ENCODE data around the gene SLC10A7. TPM values are rescaled to one million over a fixed set of nuclear protein-coding genes. Genes with fewer than 3 reads are reported as not detected.

SLC10A7 gene, protein sequence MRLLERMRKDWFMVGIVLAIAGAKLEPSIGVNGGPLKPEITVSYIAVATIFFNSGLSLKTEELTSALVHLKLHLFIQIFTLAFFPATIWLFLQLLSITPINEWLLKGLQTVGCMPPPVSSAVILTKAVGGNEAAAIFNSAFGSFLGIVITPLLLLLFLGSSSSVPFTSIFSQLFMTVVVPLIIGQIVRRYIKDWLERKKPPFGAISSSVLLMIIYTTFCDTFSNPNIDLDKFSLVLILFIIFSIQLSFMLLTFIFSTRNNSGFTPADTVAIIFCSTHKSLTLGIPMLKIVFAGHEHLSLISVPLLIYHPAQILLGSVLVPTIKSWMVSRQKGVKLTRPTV
- 11.8 TPM for total RNA-seq (ENCODE audit: unreplicated experiment)
- long read RNA-seq, partial matches to known transcripts: 1 of 2 reads
- long read RNA-seq, other reads (novel, unspliced or antisense): 0 of 2 reads

GRCh38 chr4:146521541-146522097 is at the start of gene SLC10A7:
SLC10A7 (minus strand) TSS chr4:146521940; CDS start chr4:146521717, 223 bp downstream.
- peak; percentile 69 for DNase-seq (ENCODE audit: low spot score)
- Mint-ChIP-seq H3K27ac (ENCODE audit: unreplicated experiment) (peak within 1 kb of the TSS; percentile 62), H3K27me3 (ENCODE audit: unreplicated experiment) (peaks cover 1% of the 10 kb centered on the region), H3K36me3 (ENCODE audit: low read depth, unreplicated experiment) (no peaks in the 10 kb centered on the region), H3K4me3 (ENCODE audit: unreplicated experiment) (no peak within 1 kb of the TSS), H3K9me3 (ENCODE audit: unreplicated experiment) (no peaks in the 10 kb centered on the region), H3K4me1 (ENCODE audit: unreplicated experiment) (peaks cover 7% of the 10 kb centered on the region)
- TF ChIP-seq, protein P1, sequence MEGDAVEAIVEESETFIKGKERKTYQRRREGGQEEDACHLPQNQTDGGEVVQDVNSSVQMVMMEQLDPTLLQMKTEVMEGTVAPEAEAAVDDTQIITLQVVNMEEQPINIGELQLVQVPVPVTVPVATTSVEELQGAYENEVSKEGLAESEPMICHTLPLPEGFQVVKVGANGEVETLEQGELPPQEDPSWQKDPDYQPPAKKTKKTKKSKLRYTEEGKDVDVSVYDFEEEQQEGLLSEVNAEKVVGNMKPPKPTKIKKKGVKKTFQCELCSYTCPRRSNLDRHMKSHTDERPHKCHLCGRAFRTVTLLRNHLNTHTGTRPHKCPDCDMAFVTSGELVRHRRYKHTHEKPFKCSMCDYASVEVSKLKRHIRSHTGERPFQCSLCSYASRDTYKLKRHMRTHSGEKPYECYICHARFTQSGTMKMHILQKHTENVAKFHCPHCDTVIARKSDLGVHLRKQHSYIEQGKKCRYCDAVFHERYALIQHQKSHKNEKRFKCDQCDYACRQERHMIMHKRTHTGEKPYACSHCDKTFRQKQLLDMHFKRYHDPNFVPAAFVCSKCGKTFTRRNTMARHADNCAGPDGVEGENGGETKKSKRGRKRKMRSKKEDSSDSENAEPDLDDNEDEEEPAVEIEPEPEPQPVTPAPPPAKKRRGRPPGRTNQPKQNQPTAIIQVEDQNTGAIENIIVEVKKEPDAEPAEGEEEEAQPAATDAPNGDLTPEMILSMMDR (IDR thresholded peaks at IDR 0.05; ENCODE audit: unreplicated experiment): no peak

- TF ChIP-seq, protein P1 (IDR thresholded peaks at IDR 0.05; ENCODE audit: unreplicated experiment): no peak
- no peaks in the 10 kb centered on the region for H3K36me3 Mint-ChIP-seq (ENCODE audit: low read depth, unreplicated experiment)
Observed at GRCh38 chr4:146567396-146567795, 45.7 kb upstream of the SLC10A7 start.

DNA sequence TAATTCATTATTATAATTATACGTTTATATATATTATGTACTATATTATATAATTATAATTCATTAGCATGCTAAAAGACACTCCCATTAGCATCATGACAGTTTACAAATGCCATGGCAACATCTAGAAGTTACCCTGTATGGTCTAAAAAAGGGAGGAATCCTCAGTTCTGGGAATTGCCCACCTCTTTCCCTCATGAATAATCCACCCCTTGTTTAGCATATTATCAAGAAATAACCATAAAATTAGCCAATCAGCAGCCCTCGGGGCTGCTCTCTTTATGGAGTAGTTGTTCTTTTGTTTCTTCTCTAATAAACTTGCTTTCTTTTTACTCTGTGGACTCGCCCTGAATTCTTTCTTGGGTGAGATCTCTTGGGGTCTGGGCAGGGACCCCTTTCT is 42.8 kb upstream of the SLC10A7 start:
- Mint-ChIP-seq H3K27ac (ENCODE audit: unreplicated experiment) (no peak overlapping the region), H3K4me1 (ENCODE audit: unreplicated experiment) (peaks cover 3% of the 10 kb centered on the region), H3K9me3 (ENCODE audit: unreplicated experiment) (no peaks in the 10 kb centered on the region), H3K27me3 (ENCODE audit: unreplicated experiment) (no peaks in the 10 kb centered on the region), H3K4me3 (ENCODE audit: unreplicated experiment) (no peak overlapping the region), H3K36me3 (ENCODE audit: low read depth, unreplicated experiment) (no peaks in the 10 kb centered on the region)
- DNase-seq (ENCODE audit: low spot score): no peak
- TF ChIP-seq, protein P1 (IDR thresholded peaks at IDR 0.05; ENCODE audit: unreplicated experiment): no peak

More at GRCh38 chr4:146567396-146567795, 45.7 kb upstream of the SLC10A7 start:
- Mint-ChIP-seq H3K27ac (ENCODE audit: unreplicated experiment) (no peak overlapping the region), H3K27me3 (ENCODE audit: unreplicated experiment) (no peaks in the 10 kb centered on the region), H3K9me3 (ENCODE audit: unreplicated experiment) (no peaks in the 10 kb centered on the region), H3K4me1 (ENCODE audit: unreplicated experiment) (peaks cover 3% of the 10 kb centered on the region), H3K4me3 (ENCODE audit: unreplicated experiment) (no peak overlapping the region)
- DNase-seq (ENCODE audit: low spot score): no peak

GRCh38 chr4:146550161-146550560 is 28.4 kb upstream of the SLC10A7 start:
- Mint-ChIP-seq H3K36me3 (ENCODE audit: low read depth, unreplicated experiment) (no peaks in the 10 kb centered on the region), H3K4me3 (ENCODE audit: unreplicated experiment) (no peak overlapping the region), H3K27me3 (ENCODE audit: unreplicated experiment) (peaks cover 4% of the 10 kb centered on the region), H3K9me3 (ENCODE audit: unreplicated experiment) (no peaks in the 10 kb centered on the region), H3K4me1 (ENCODE audit: unreplicated experiment) (no peaks in the 10 kb centered on the region), H3K27ac (ENCODE audit: unreplicated experiment) (no peak overlapping the region)
- no peak for DNase-seq (ENCODE audit: low spot score)
- TF ChIP-seq, protein P1 (IDR thresholded peaks at IDR 0.05; ENCODE audit: unreplicated experiment): no peak

DNA sequence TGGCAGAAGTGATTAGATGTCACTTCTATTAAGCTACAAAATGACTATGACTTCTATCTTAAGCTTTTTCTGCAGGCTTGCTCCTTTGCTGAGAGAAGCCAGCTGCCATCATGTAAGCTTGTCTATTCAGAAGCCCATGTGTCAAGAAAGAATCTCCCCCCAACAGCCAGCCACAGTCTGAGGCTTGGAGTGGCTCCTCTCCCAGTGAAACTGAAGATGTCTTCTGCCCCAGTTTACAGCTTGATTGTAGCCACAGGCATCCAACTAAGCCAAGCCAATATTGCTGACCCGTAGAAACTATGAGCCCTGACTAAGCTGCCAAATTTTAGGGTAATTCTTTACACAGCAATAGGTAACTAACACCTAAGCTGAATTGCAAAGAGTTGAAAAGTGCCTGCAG is 26.7 kb upstream of the SLC10A7 start:
- Mint-ChIP-seq H3K36me3 (ENCODE audit: low read depth, unreplicated experiment) (no peaks in the 10 kb centered on the region), H3K4me3 (ENCODE audit: unreplicated experiment) (no peak overlapping the region), H3K4me1 (ENCODE audit: unreplicated experiment) (no peaks in the 10 kb centered on the region), H3K27me3 (ENCODE audit: unreplicated experiment) (peaks cover 5% of the 10 kb centered on the region), H3K27ac (ENCODE audit: unreplicated experiment) (no peak overlapping the region), H3K9me3 (ENCODE audit: unreplicated experiment) (no peaks in the 10 kb centered on the region)
- TF ChIP-seq, protein P1 (IDR thresholded peaks at IDR 0.05; ENCODE audit: unreplicated experiment): no peak
- DNase-seq (ENCODE audit: low spot score): no peak
